NCI-H1105 (cell line): ENCODE measurements around the gene SAMD10.
"Not testable (repeated sequence)": the region's sequence is repeated elsewhere in the genome, so short reads cannot be mapped to it uniquely, and the experiment has no call there.

ENCODE experiments used
- DNase-seq: peaks from one replicate; lab custom pipeline; 2025; lab: John Stamatoyannopoulos, UW

Gene SAMD10

DNA sequence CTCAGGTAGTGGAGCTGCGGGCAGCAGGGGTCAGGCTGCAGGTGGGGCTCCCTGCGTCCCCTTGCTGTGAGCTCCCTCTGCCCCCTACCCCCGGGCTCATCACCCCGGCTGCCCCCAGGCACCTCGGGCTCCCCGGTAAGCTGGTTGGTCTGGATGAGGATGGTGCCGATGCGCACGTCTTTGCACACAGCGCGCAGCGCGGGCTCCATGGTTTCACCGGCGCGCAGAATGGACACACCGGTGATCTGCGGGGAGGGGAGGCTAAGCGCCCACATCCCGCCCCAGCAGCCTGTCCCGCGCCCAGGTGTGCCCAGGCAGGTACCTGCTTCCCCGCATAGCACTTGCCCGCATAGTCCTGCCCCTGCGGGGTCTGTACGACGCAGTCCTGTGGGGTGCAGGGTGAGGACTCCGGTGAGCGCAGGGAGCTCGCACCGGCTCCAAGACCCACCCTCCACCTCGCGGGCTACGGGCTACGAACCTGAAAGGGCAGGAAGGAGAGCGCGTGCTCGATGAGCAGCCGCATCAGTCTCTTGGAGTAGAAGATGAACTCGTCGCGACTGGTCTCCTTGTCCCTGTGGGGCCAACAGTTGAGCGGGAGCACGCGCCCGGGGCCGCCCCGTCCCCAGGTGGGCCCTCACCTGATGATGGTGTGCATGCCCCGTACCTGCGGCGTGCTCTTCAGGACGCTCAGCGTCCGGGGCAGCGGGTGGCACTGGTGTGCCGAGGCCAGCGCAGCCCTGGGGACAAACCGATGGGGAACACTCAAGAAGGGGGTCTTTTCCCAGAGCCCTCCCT lies 38.8 kb downstream of the SAMD10 start:
- DNase-seq, result no peak

DNA sequence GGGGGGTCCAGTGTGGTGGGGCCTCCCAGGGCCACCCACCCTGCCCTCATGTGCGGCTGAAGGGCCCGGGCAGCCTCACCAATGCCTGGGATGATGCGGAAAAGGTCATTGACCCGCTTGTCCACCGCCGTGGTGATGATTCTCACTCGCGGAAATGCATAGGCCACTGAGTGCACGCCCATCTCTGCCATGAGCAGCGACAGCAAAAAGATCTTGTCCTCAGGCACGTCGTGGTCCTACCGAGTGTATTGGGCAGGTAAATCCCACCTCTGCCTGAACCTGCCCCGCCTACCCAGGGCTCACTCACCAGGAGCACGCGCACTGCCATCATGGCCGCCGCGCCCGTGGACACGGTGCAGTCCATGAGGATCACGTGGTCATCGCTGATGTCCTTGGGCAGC lies 39.4 kb downstream of the SAMD10 start:
- DNase-seq, result no peak

DNA sequence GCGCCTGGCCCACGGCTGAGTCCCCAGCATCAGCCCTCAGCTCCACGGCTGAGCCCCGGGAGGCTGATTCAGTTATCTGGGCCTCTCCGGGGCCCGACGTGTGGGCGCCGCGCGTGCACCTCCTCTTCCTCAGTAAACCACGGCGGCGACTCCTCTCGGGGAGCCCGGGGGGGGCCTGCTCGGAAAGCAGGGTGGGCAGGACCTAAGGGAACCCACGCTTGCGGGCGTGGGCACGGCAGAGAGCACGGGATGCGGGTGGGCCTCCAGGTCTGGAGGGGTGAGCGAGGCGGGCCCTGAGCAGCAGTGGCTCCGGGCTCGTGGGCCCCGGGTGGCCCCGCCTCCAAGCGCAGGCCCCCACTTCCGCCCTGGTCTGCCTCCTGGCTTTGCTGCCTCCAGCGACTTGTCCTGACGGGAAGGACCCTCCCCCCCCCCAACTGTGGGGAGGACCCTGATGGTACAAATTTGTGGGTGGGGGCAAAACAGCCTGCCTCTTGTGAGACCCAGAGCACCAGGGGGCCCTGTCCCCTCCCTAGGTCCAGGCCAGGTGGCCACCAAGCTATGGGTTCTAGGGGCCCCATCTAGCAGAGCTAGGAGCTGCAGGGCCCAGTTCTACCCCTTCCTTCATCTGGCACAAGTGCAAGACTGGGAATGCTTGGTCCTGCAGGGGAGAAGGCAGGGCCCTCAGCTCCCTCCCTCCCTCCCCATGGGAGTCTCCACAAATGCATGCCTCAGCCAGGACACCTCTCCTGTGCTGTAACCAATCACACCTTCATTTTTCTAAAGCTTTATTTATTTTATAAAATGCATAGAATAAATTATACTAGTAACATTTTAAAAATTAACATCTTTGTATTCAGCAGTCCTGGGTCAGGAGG lies 40.1 kb downstream of the SAMD10 start:
- no peak for DNase-seq

DNA sequence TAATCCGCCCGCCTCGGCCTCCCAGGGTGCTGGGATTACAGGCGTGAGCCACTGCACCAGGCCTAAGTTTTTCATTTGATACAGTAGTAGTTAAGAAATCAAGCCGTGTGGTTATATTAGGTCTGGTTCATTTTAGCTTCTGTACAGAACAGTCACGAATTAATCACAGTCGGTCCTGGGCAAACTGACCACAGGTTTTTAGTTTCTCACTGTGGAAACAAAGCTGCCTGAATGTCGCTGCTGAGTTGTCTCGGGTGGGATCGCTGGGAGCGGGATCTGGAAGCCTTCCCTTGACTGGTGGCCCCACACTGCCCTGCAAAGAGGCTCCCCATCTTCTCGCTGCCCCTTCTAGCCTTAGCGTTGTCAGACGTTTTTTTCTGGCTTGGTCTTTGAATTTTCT lies 41.8 kb downstream of the SAMD10 start:
- no peak for DNase-seq

DNA sequence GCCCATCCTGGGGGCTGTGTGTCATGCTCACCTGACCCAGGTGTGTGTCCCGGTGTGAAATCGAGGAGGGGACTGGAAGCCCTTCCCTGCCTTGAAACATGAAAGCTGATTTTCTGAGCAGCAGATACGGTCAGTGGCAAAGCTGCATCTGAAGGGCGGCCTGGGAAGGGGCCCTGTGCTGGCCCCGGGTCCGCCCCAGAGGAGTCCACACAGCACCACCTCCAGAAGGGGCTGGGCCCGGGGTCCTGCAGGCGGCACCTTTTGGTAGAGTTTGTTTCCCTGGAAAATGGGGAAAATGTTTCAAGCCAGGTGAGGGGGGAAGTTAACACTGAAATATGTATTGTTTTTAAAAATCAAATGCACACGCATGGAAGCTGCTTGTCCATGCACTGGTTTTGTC lies 44.0 kb downstream of the SAMD10 start:
- no peak for DNase-seq

DNA sequence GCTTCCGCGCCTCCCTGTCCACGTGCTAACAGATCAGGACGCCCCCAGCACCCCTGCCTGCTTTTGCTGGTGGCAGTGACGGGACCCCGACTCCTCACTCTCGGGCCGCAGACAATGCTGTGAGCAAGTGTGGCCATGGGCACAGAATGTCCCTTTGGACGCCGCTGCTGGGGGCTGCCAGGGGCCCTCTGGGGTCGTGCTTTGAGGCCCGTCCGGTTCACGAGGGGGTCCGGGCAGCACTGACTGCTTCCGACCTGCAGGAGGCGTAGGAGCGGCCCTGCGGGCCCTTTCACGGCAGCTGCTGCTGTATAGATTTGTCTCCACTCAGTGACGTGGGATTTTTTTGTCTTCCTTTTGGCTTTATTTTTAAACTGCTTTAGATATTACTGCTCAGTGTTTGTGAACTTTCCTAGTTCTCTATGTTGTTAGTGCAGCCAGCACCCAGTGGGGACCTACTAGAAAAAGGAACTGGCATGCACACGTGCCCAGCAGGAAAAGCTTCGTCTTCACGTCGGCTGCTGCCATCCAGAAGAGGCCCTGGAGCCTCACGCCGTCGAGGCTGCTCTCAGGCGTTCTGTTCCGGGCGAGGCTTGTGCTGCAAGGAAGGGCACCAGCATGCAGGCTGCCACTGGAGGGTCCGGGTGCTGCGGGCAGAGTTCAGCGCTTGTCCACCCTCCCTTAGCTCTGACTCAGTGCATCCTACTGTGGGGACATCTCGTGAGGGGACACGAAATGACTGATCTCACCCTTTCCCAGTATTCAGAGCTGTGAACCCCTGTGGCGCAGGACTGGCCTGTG lies 45.0 kb downstream of the SAMD10 start:
- no peak for DNase-seq

DNA sequence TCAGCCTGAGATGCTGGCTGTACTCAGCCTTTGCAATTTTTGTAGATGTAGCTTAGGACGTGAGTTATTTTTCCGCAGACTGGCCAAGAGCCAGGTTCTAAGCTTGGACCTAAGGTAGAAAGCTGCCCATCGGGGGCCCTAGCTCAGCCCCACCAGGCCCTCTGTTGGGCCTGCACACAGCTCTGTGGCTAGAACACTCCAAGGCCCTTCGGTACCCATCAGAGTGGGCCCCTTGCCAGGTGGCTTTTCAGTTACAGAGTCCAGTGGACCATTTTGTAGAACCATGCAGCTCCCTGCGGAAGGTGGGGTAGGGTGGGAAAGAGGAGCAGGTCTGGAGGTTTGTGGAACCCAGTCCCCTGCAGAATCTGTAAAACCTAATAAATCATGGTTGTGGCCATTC lies 45.8 kb downstream of the SAMD10 start:
- no peak for DNase-seq

DNA sequence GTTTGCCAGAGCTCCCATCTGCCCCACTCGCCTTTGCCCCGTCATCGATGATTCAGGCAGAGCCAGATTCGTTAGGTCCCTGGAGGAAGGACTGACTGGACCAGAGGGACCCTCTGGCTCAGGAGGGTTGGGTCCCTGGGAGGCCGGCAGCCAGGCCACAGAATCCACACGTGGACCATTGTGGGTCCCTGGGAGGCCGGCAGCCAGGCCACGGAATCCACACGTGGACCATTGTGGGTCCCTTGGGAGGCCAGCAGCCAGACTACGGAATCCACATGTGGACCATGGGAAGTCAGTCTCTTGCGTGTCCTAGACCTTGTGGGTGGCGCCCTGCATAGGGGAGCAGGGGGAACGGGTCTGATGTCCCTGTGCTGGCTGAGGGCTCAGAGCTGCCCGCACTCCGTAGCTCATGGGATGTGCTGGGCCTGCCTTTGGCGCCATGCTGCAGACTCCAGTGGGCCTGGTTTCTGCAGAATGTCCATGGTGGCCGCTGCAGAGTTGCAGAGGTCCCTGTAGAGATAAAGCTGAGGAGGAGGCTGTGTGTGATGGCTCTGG lies 46.8 kb downstream of the SAMD10 start:
- no peak for DNase-seq

DNA sequence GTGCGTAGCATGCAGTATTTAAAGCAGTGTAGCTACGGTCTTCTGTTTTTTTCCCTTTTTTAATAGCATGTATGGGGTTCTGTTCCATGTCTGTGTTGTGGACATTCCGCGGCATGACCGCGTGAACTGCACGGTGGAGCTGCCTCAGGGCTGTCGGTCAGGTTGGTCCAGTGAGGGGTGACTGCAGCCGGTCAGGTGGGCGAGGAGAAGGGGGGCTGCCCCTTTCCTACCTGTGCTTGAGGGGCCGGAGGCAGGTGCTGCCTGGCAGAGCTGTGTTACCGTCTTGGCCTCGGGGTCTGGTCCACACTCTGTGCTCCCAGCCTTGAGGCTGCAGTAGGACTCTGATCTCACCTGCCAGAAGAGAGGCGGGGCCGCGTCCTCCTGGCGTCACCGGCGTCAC lies 47.7 kb downstream of the SAMD10 start:
- no peak for DNase-seq

DNA sequence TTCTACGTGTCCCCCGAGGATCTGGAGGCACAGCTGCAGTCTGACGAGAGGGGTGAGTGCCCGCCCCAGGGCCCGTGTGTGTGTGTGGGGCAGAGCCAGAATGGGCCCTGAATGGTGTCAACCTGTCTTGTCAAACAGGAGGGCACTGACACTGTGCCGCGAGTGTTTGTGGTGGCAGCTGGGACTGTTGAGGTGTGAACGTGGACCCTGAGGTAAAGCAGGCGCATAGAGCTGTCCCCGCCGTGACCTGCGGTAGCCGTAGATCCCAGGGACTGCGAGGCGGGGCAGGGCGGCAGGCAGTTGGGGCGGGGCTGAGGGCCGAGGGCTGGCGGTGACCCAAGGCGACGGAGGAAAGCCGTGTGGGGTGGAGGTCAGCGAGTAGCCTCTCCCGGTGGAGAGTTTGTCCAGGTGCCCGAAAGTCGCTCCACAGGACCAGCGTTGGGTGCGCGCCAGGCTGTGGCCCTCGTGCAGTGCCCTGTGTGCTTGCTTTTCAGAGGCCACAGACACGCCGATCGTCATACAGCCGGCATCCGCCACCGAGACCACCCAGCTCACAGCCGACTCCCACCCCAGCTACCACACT lies 48.4 kb downstream of the SAMD10 start:
- no peak for DNase-seq

DNA sequence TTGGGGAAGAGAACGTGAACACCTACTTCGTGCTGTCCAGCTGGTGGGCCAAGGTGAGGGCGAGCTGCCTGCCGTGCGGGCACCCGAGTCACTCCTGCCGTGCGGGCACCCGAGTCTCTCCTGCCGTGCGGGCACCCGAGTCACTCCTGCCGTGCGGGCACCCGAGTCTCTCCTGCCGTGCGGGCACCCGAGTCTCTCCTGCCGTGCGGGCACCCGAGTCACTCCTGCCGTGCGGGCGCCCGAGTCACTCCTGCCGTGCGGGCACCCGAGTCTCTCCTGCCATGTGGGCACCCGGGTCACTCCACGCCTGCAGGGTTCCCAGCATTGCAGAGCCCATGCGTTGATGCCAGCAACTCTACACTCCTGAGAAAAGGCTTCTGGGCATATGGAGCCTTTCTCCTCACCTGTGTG lies 50.0 kb downstream of the SAMD10 start:
- not testable (repeated sequence) for DNase-seq

DNA sequence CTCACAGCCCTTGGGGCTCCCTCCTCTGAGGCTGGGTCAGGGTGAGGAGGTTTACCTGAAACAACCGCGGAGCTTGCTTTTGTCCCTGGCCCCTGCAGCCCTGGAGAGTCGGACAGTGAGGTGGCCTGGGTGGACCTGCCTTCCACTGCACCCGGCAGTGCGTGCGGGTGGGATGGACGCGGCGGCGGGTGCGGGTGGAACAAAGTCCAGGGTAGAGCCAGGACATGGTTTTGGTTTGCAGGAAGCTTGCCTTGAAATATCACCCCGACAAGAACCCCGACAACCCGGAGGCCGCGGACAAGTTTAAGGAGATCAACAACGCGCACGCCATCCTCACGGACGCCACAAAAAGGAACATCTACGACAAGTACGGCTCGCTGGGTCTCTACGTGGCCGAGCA lies 50.4 kb downstream of the SAMD10 start:
- DNase-seq, result no peak

DNA sequence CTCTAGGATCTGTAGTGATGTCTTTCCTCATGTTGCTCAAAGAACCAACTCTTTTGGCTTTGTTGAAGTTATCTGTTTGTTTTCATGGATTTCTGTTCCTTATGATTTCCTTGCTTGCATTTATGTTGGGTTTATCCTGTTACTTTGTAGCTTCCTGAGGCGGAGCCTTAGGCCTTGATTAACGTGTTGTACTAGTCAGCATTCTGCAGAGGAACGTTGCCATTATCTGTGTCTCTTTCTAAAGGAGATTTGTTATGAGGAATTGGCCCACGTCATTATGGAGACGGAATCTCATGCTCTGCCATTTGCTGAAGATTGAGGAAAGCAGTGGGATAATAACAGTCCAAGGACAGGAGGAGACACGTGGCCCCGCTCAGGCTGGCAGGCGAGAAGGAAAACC lies 53.1 kb downstream of the SAMD10 start:
- no peak for DNase-seq

DNA sequence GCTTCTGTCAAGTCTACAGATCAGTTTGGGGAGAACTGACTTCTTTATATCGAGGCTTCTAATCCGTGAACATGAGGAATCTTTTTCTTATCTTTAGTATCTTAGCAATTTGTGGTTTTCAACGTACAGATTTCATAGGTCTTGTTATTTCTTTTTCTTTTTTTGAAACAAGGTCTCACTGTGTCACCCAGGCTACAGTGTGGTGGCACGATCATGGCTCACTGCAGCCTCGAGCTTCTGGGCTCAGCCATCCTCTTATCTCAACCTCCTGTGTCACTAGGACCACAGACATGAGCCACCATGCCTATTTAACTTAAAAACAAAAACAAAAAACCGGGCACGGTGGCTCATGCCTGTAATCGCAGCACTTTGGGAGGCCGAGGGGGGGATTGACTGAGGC lies 55.2 kb downstream of the SAMD10 start:
- DNase-seq, result no peak
